CD14-positive monocyte (primary cell): ENCODE measurements around the gene CCDC93. TPM values are rescaled to one million over a fixed set of nuclear protein-coding genes. Genes with fewer than 3 reads are reported as not detected.
A peak's percentile ranks its signal among the peaks of the same experiment; 100 is the strongest.

Source experiments
- DNase-seq, 3 donors: peaks; one replicate each; pipeline ENCODE4 v3.0.0-alpha.2; 2011 to 2022
- H2AFZ ChIP-seq: 2 replicates; pipeline ENCODE4 v1.6.0; 2012; ENCODE audit warnings: mild to moderate bottlenecking, low read depth, low read length, inconsistent platforms; ENCODE audit not compliant: insufficient read depth, poor library complexity, severe bottlenecking
- H3K27ac ChIP-seq, 2 donors: 1 replicate in 1 of 2; 2 replicates in 1 of 2; pipeline ENCODE4 v1.5.1; 2012 to 2013; ENCODE audit warnings: low read length in 2 of 2, control low read depth in 1 of 2, inconsistent platforms in 1 of 2, low read depth in 1 of 2, mild to moderate bottlenecking in 1 of 2
- H3K27me3 ChIP-seq, 2 donors: one replicate each; pipeline versions ENCODE4 v1.6.0 to v1.6.1; 2011 to 2013; ENCODE audit warnings: low read length in 2 of 2; ENCODE audit not compliant: control insufficient read depth in 2 of 2, insufficient read depth in 2 of 2
- H3K36me3 ChIP-seq, 2 donors: replicated peaks in 1 of 2; 1 replicate in 1 of 2; 2 replicates in 1 of 2; pipeline versions ENCODE4 v1.5.1 to v1.6.1; 2012 to 2013; ENCODE audit warnings: low read length in 2 of 2, control low read depth in 1 of 2, inconsistent platforms in 1 of 2, mild to moderate bottlenecking in 1 of 2; ENCODE audit not compliant: insufficient read depth in 2 of 2, control insufficient read depth in 1 of 2
- H3K4me1 ChIP-seq, 2 donors: 1 replicate in 1 of 2; 2 replicates in 1 of 2; pipeline versions ENCODE4 v1.5.1 to v1.6.1; 2012 to 2013; ENCODE audit warnings: low read length in 2 of 2, control low read depth in 1 of 2, inconsistent platforms in 1 of 2, mild to moderate bottlenecking in 1 of 2, moderate library complexity in 1 of 2; ENCODE audit not compliant: insufficient read depth in 2 of 2, control insufficient read depth in 1 of 2
- H3K4me2 ChIP-seq: replicated peaks from 2 replicates; pipeline ENCODE3; 2012; ENCODE audit warnings: low read length, moderate library complexity, mild to moderate bottlenecking; ENCODE audit not compliant: poor library complexity, severe bottlenecking; ENCODE audit errors: extremely low read depth
- H3K4me3 ChIP-seq, 3 experiments: fragments of 200-600 bp in 1 of 3; sonication (generic) in 1 of 3; replicated peaks in 1 of 3; 1 replicate in 2 of 3; 2 replicates in 1 of 3; pipeline ENCODE4 v1.5.1; 2011 to 2013; ENCODE audit warnings: low read length in 3 of 3, mild to moderate bottlenecking in 3 of 3, control low read depth in 2 of 3, low read depth in 2 of 3, inconsistent platforms in 1 of 3, moderate library complexity in 1 of 3
- H3K79me2 ChIP-seq: 2 replicates; pipeline ENCODE4 v1.6.0; 2012; ENCODE audit warnings: mild to moderate bottlenecking, control low read depth, inconsistent platforms, low read length, moderate library complexity; ENCODE audit not compliant: insufficient read depth
- H3K9ac ChIP-seq: 2 replicates; pipeline ENCODE4 v1.6.0; 2017; ENCODE audit warnings: low read length, mild to moderate bottlenecking; ENCODE audit not compliant: insufficient read depth, poor library complexity, severe bottlenecking
- H3K9me3 ChIP-seq, 2 donors: replicated peaks in 1 of 2; 1 replicate in 1 of 2; 2 replicates in 1 of 2; pipeline versions ENCODE4 v1.5.1 to v1.6.1; 2012 to 2013; ENCODE audit warnings: low read length in 2 of 2, control low read depth in 1 of 2; ENCODE audit not compliant: control insufficient read depth in 1 of 2, insufficient read depth in 1 of 2
- H4K20me1 ChIP-seq: 2 replicates; pipeline ENCODE4 v1.6.0; 2012; ENCODE audit warnings: mild to moderate bottlenecking, low read length, control low read depth, moderate library complexity; ENCODE audit not compliant: insufficient read depth
- H3K27ac Mint-ChIP-seq, 7 donors: one replicate each; pipeline ENCODE4 v1.8.0; 2020; ENCODE audit warnings: mild to moderate bottlenecking in 7 of 7, mixed read lengths in 7 of 7, moderate library complexity in 6 of 7, inconsistent platforms in 2 of 7
- H3K27me3 Mint-ChIP-seq, 3 donors: one replicate each; pipeline ENCODE4 v1.8.0; 2021 to 2022; ENCODE audit warnings: low read depth in 3 of 3, mild to moderate bottlenecking in 3 of 3, mixed read lengths in 3 of 3, moderate library complexity in 3 of 3, inconsistent platforms in 1 of 3
- H3K36me3 Mint-ChIP-seq, 2 donors: one replicate each; pipeline ENCODE4 v1.8.0; 2020; ENCODE audit warnings: mixed read lengths in 2 of 2, inconsistent platforms in 1 of 2, mild to moderate bottlenecking in 1 of 2
- H3K4me1 Mint-ChIP-seq: one replicate; pipeline ENCODE4 v1.8.0; 2020; ENCODE audit warnings: mild to moderate bottlenecking, mixed read lengths
- H3K4me3 Mint-ChIP-seq, 2 donors: one replicate each; pipeline ENCODE4 v1.8.0; 2020; ENCODE audit warnings: mild to moderate bottlenecking in 2 of 2, mixed read lengths in 2 of 2, moderate library complexity in 1 of 2
- H3K9me3 Mint-ChIP-seq, 7 donors: one replicate each; pipeline ENCODE4 v1.8.0; 2020 to 2022; ENCODE audit warnings: mixed read lengths in 7 of 7, mild to moderate bottlenecking in 6 of 7, moderate library complexity in 6 of 7, inconsistent platforms in 2 of 7
- CTCF ChIP-seq: fragments of 200-600 bp; IDR thresholded peaks from one replicate; pipeline ENCODE4 v1.8.0; 2022; ENCODE audit warnings: antibody characterized with exemption, mild to moderate bottlenecking
- WGBS: methylation state at CpG from one replicate; pipeline ENCODE4 v1.1.5; 2013; ENCODE audit warnings: missing lambda C conversion rate; ENCODE audit not compliant: insufficient coverage; 5-methylcytosine and 5-hydroxymethylcytosine counted together
- intact Hi-C, 2 donors: fragments of 100-400 bp; cut with micrococcal nuclease; formaldehyde crosslinking; loops; one replicate each; pipeline versions ENCODE4 v1.15.0 to v1.15.1; 2023
- polyA plus RNA-seq, 3 donors: library from polyadenylated mRNA; depleted of rRNA in 1 of 3; unstranded in 2 of 3; stranded (reverse) in 1 of 3; fragments of 300-500 nt in 2 of 3; fragments of >200 nt in 1 of 3; fragmentation: Illumina TruSeq in 2 of 3; gene quantifications; 1 replicate in 2 of 3; 2 replicates in 1 of 3; pipeline ENCODE4 v1.2.3, GENCODE V29; 2012 to 2021

CCDC93 gene
- polyA plus RNA-seq, 3 donors = 2.5 to 20.7 (median 5.8) TPM

- no peaks in the 10 kb centered on the region for H3K4me1 ChIP-seq
- H3K36me3 ChIP-seq = peaks cover 95 to 100% of the 10 kb centered on the region in 2 donors
- H3K27me3 Mint-ChIP-seq = peaks cover 0 to 2% (median 0%) of the 10 kb centered on the region in 3 donors
- 93% methylated on average over 3 of the region's 4 CpGs for WGBS
- peak overlapping the region in 1 of 7 donors; percentile 41 for H3K27ac Mint-ChIP-seq
- no peaks in the 10 kb centered on the region for H3K9me3 Mint-ChIP-seq
- no peak overlapping the region for H2AFZ ChIP-seq
- no peaks in the 10 kb centered on the region for H3K4me1 Mint-ChIP-seq
- H3K9ac ChIP-seq = no peak overlapping the region
- H3K4me3 Mint-ChIP-seq = no peak overlapping the region
- H4K20me1 ChIP-seq = peaks cover 6% of the 10 kb centered on the region
- H3K27ac ChIP-seq = no peak overlapping the region
- H3K79me2 ChIP-seq = no peaks in the 10 kb centered on the region
- no peaks in the 10 kb centered on the region for H3K9me3 ChIP-seq
- H3K36me3 Mint-ChIP-seq = peaks cover 92 to 94% of the 10 kb centered on the region in 2 donors
- no peak for TF ChIP-seq CTCF
- no peak overlapping the region for H3K4me2 ChIP-seq
- no peak for DNase-seq
- no peaks in the 10 kb centered on the region for H3K27me3 ChIP-seq
- no peak overlapping the region for H3K4me3 ChIP-seq
- intact Hi-C loops = no loop called here
These were observed 61.6 kb downstream of the CCDC93 start for GRCh38 chr2:117952228-117952627.

GRCh38 chr2:117949806-117950205 lies 64.1 kb downstream of the CCDC93 start:
- no peaks in the 10 kb centered on the region for H3K27me3 ChIP-seq
- H3K36me3 ChIP-seq = peaks cover 97 to 100% of the 10 kb centered on the region in 2 donors
- H3K4me3 Mint-ChIP-seq = no peak overlapping the region
- no peak overlapping the region for H3K27ac Mint-ChIP-seq
- H3K27me3 Mint-ChIP-seq = peaks cover 0 to 2% (median 0%) of the 10 kb centered on the region in 3 donors
- no peaks in the 10 kb centered on the region for H3K9me3 ChIP-seq
- no peak for DNase-seq
- no peak for TF ChIP-seq CTCF
- H3K4me1 ChIP-seq = no peaks in the 10 kb centered on the region
- H3K9me3 Mint-ChIP-seq = no peaks in the 10 kb centered on the region
- H3K4me2 ChIP-seq = no peak overlapping the region
- WGBS = 97% methylated on average over 3 of the region's 5 CpGs
- H3K4me3 ChIP-seq = no peak overlapping the region
- H3K9ac ChIP-seq = no peak overlapping the region
- H3K4me1 Mint-ChIP-seq = no peaks in the 10 kb centered on the region
- intact Hi-C loops = no loop called here
- no peaks in the 10 kb centered on the region for H4K20me1 ChIP-seq
- H3K36me3 Mint-ChIP-seq = peaks cover 97 to 100% of the 10 kb centered on the region in 2 donors
- H3K79me2 ChIP-seq = no peaks in the 10 kb centered on the region
- H3K27ac ChIP-seq = no peak overlapping the region
- H2AFZ ChIP-seq = no peak overlapping the region
